Adipocyte (in vitro differentiated cells): ENCODE data around the gene PCDHGA7.

Experiments used
- DNase-seq: peaks from one replicate; pipeline ENCODE4 v3.0.0-alpha.2; 2015; ENCODE audit warnings: low read depth
- H3K27me3 ChIP-seq: replicated peaks from 2 replicates; pipeline ENCODE4 v1.7.0; 2013; ENCODE audit warnings: mild to moderate bottlenecking, low read length, moderate library complexity; ENCODE audit not compliant: control insufficient read depth, insufficient read depth
- H3K36me3 ChIP-seq: 2 replicates; pipeline ENCODE4 v1.7.0; 2013; ENCODE audit warnings: low read length, mild to moderate bottlenecking, moderate library complexity; ENCODE audit not compliant: control insufficient read depth, insufficient read depth, severe bottlenecking
- H3K4me1 ChIP-seq: 2 replicates; pipeline ENCODE4 v1.7.0; 2013; ENCODE audit warnings: mild to moderate bottlenecking, low read length, moderate library complexity; ENCODE audit not compliant: control insufficient read depth, insufficient read depth
- H3K4me3 ChIP-seq: 2 replicates; pipeline ENCODE4 v1.7.0; 2013; ENCODE audit warnings: mild to moderate bottlenecking, low read length, moderate library complexity
- H3K9ac ChIP-seq: 2 replicates; pipeline ENCODE4 v1.7.0; 2013; ENCODE audit warnings: mild to moderate bottlenecking, low read length, moderate library complexity
- H3K9me3 ChIP-seq: 2 replicates; pipeline ENCODE4 v1.7.0; 2013; ENCODE audit warnings: mild to moderate bottlenecking, low read length, moderate library complexity; ENCODE audit not compliant: control insufficient read depth

PCDHGA7 gene

DNA sequence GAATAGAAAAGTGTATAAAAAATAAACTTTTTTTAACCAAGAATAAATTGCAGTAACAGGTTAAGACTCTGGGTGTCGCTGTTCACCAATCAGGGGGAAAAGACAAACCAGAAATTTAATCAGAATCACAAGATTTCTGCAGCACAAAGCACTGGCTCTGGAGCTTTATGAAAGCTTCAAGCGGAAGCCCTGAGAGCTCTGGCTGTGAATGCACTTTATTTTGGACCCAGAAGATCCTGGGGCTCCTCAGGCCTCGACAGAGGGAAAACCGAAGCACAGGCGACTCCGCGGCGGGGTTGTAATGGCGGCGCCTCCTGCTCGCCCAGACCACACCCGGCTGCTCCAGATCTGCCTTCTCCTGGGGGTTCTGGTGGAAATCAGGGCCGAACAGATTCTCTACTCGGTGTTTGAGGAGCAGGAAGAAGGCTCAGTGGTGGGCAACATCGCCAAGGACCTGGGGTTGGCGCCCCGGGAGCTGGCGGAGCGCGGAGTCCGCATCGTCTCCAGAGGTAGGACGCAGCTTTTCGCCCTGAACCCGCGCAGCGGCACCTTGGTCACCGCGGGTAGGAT lies 27.6 kb upstream of the PCDHGA7 start, which contains the start of gene PCDHGA4:
TSS of gene PCDHGA4 (plus strand) at position 122 of the 570 bp plus-strand sequence. CDS start at position 209, 87 bp downstream.
- H3K4me1 ChIP-seq, result no peaks in the 10 kb centered on the region
- H3K9me3 ChIP-seq, result peaks cover 63% of the 10 kb centered on the region
- H3K4me3 ChIP-seq, result peak within 1 kb of the TSS; percentile 79
- H3K27me3 ChIP-seq, result peaks cover 4% of the 10 kb centered on the region
- peak within 1 kb of the TSS; percentile 80 for H3K9ac ChIP-seq
- peak; percentile 20 for DNase-seq
- no peaks in the 10 kb centered on the region for H3K36me3 ChIP-seq

- H3K4me3 ChIP-seq, result peak overlapping the region; percentile 79
- H3K9ac ChIP-seq, result no peak overlapping the region
- H3K9me3 ChIP-seq, result peaks cover 63% of the 10 kb centered on the region
- H3K27me3 ChIP-seq, result peaks cover 4% of the 10 kb centered on the region
- DNase-seq, result no peak
- H3K4me1 ChIP-seq, result no peaks in the 10 kb centered on the region
- H3K36me3 ChIP-seq, result no peaks in the 10 kb centered on the region
Measured at GRCh38 chr5:141355641-141356040, 26.9 kb upstream of the PCDHGA7 start.

DNA sequence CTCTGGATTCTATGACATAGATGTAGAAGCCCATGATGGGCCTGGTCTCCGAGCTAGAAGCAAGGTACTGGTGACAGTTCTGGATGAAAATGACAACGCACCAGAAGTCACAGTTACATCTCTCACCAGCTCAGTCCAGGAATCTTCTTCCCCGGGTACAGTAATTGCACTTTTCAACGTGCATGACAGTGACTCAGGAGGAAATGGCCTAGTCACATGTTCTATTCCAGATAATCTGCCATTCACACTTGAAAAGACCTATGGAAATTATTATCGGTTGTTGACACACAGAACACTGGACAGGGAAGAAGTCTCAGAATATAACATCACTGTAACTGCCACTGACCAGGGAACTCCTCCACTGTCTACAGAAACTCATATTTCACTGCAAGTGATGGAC lies 26.4 kb upstream of the PCDHGA7 start:
- peaks cover 4% of the 10 kb centered on the region for H3K27me3 ChIP-seq
- DNase-seq, result no peak
- H3K4me3 ChIP-seq, result peak overlapping the region; percentile 79
- H3K9me3 ChIP-seq, result peaks cover 63% of the 10 kb centered on the region
- no peaks in the 10 kb centered on the region for H3K36me3 ChIP-seq
- no peak overlapping the region for H3K9ac ChIP-seq
- no peaks in the 10 kb centered on the region for H3K4me1 ChIP-seq

GRCh38 chr5:141356950-141357349 lies 25.6 kb upstream of the PCDHGA7 start:
- Histone ChIP-seq H3K4me1 (no peaks in the 10 kb centered on the region), H3K4me3 (peak overlapping the region; percentile 58), H3K27me3 (peaks cover 4% of the 10 kb centered on the region), H3K9ac (no peak overlapping the region), H3K9me3 (peaks cover 66% of the 10 kb centered on the region), H3K36me3 (no peaks in the 10 kb centered on the region)
- DNase-seq, result no peak

GRCh38 chr5:141359790-141360426 lies 22.6 kb upstream of the PCDHGA7 start, which contains the start of gene PCDHGB2:
Gene PCDHGB2, plus strand, starts transcription at chr5:141359994. Its CDS starts 142 bp downstream, at chr5:141360136.
- H3K9ac ChIP-seq, result peak within 1 kb of the TSS; percentile 54
- H3K9me3 ChIP-seq, result peaks cover 89% of the 10 kb centered on the region
- no peaks in the 10 kb centered on the region for H3K4me1 ChIP-seq
- peak within 1 kb of the TSS; percentile 78 for H3K4me3 ChIP-seq
- H3K36me3 ChIP-seq, result no peaks in the 10 kb centered on the region
- peaks cover 6% of the 10 kb centered on the region for H3K27me3 ChIP-seq
- peak; percentile 37 for DNase-seq

DNA sequence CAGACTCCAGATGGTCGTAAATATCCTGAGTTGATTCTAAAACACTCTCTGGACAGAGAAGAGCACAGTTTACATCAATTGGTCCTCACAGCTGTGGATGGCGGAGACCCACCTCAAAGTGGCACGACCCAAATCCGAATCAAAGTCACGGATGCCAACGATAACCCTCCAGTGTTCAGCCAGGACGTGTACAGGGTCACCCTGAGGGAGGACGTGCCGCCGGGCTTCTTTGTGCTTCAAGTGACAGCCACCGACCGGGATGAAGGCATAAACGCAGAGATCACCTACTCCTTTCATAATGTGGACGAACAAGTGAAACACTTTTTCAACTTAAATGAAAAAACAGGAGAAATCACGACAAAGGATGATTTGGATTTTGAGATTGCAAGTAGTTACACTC lies 21.9 kb upstream of the PCDHGA7 start:
- no peak for DNase-seq
- Histone ChIP-seq H3K9me3 (peaks cover 92% of the 10 kb centered on the region), H3K36me3 (no peaks in the 10 kb centered on the region), H3K9ac (no peak overlapping the region), H3K27me3 (peaks cover 8% of the 10 kb centered on the region), H3K4me3 (peak overlapping the region; percentile 78), H3K4me1 (no peaks in the 10 kb centered on the region)

- no peak for DNase-seq
- Histone ChIP-seq H3K9me3 (peaks cover 87% of the 10 kb centered on the region), H3K9ac (no peak overlapping the region), H3K27me3 (peaks cover 16% of the 10 kb centered on the region), H3K4me1 (no peaks in the 10 kb centered on the region), H3K4me3 (no peak overlapping the region), H3K36me3 (no peaks in the 10 kb centered on the region)
Measured at GRCh38 chr5:141362719-141363118, 19.8 kb upstream of the PCDHGA7 start.

GRCh38 chr5:141363952-141364660 lies 18.4 kb upstream of the PCDHGA7 start, which contains the start of gene PCDHGA5:
Gene PCDHGA5, plus strand, starts transcription at chr5:141364162. Its CDS starts 169 bp downstream, at chr5:141364331.
- H3K9ac ChIP-seq, result no peak within 1 kb of the TSS
- peak; percentile 5 for DNase-seq
- H3K27me3 ChIP-seq, result peaks cover 16% of the 10 kb centered on the region
- peaks cover 76% of the 10 kb centered on the region for H3K9me3 ChIP-seq
- no peaks in the 10 kb centered on the region for H3K4me1 ChIP-seq
- H3K4me3 ChIP-seq, result peak within 1 kb of the TSS; percentile 68
- no peaks in the 10 kb centered on the region for H3K36me3 ChIP-seq

- Histone ChIP-seq H3K4me3 (no peak overlapping the region), H3K4me1 (peaks cover 4% of the 10 kb centered on the region), H3K36me3 (no peaks in the 10 kb centered on the region), H3K27me3 (peaks cover 22% of the 10 kb centered on the region), H3K9ac (no peak overlapping the region), H3K9me3 (peaks cover 70% of the 10 kb centered on the region)
- DNase-seq, result no peak
Measured at GRCh38 chr5:141366016-141366896, 16.3 kb upstream of the PCDHGA7 start.

GRCh38 chr5:141369994-141370848 lies 12.3 kb upstream of the PCDHGA7 start, which contains the start of gene PCDHGB3:
Gene PCDHGB3, plus strand, starts transcription at chr5:141370242. Its CDS starts 153 bp downstream, at chr5:141370395.
- no peaks in the 10 kb centered on the region for H3K36me3 ChIP-seq
- H3K4me3 ChIP-seq, result peak within 1 kb of the TSS; percentile 80
- peaks cover 21% of the 10 kb centered on the region for H3K27me3 ChIP-seq
- DNase-seq, result peak; percentile 19
- H3K9me3 ChIP-seq, result peaks cover 69% of the 10 kb centered on the region
- H3K4me1 ChIP-seq, result peaks cover 4% of the 10 kb centered on the region
- peak within 1 kb of the TSS; percentile 73 for H3K9ac ChIP-seq
